AML-193 (cell line): ENCODE data around the gene ZNF503.

Experiments used
- DNase-seq, 2 experiments: peaks; one replicate each; lab custom pipeline; 2025; lab: John Stamatoyannopoulos, UW

ZNF503 gene

DNA sequence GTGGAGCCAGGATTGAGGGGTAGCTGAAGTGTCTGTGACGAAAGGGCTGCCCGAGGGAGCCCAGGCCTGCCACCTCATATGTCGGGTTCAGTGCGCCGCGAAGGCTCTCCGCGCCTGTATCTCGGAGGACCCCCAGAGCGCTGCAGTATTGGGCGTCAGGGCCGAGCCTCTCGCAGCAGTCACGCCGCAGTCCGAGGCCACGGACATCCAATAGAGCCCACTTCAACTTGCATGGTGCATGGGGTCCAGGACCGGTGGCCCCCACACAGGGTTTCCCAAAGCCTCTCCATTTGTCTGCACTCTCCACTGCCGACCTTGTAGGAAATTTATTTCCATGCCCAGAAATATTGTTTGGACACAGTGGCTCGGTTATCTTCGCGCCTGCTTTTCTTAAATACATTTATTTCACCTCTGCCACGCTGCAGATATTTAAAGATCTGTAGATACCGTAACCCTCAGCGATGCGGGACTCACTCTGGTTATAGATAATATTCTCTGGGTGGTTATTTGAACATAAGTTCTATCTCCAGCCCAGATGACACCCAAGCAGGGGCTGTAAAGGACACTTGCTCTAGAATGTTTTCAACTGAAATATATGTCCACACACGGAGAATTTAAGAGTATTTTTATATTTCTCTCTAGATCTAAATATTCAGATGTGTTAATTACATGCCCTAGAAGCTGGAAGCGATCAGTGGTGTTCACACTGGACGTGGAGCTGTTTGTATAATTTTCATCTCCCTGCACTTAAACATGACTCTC lies 5.1 kb upstream of the ZNF503 start:
- no peak for DNase-seq

- DNase-seq, result no peak
Observed at GRCh38 chr10:75405598-75406461, 4.3 kb upstream of the ZNF503 start.

GRCh38 chr10:75404815-75405597 lies 3.4 kb upstream of the ZNF503 start:
- DNase-seq, result no peak

DNA sequence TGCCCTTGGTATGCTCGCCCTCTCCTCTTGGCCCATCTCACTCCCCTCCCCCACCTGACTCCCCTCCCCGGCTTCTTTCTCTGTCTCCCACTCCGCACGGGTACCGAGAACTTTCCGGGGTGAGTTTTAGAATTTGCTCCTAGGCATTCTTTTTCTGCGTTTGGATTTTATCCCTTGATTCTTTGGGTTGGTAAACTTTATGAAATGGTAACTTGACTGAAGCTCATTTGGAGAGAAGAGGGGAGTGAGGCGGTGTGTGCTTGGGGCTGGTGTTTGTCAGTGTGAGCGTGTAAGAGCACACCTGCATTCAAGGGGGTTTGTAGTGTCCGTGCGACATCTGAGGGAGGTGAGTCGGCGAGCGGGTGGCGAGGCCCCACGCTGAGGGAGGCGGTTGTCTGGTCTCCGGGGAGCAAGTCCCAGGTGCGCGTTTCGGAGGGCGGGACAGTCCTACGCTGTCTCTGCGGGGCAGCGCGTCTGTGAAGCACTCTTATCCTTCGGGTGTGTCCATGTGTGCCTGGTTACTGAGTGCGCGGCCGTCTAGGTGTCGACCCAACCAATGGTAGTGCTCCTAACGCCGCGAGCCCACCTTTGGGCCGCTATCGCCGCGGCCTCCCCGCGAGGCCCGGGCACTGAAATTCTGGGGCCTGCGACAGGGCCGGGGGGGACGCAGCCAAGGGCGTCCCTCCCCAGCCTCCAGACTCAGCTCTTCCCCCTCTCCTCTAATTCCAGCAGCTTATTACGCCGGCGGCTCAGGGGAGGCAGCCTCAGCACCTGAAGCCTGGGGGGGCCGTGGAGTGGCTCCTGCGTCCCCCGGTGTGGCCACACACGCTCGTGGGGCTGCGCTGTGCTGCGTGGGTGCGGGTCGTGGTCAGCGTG lies 2.6 kb upstream of the ZNF503 start:
- DNase-seq, result no peak

- no peak for DNase-seq
Observed at GRCh38 chr10:75403144-75403938, 1.8 kb upstream of the ZNF503 start.

DNA sequence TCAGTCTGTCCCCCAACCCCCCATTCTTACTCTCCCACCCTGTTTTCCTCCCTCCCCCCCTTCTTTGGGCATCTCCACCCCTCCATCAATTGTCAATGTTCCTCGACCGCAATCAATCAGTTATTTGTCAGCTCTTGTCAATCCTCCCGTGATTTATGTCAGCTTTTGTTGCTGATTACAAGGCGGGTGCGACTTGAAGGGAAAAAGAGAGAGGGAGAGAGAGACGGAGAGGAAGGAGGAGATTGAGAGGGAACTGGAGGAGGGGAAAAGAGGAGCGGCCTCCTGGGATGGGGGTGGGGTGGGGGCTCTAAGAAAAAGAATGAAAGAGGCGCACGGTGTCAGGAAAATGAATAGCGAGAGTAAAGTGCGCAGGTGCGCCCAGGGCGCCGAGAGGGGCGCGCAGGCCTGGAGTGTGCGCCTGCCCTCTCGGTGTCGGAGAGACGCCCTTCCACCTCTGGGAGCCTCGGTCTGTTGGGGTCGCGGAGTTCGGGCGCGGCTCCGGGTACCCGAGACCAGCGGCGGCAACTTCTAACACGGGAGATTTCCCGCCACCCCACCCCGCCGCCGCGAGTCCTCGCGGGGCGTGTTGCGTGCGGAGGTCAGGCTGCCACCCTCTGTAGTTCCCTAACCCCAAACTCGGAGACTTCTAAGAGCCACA lies 1.1 kb upstream of the ZNF503 start:
- DNase-seq, result no peak

GRCh38 chr10:75400771-75401568 lies 594 bp downstream of the ZNF503 start:
- DNase-seq, result no peak

DNA sequence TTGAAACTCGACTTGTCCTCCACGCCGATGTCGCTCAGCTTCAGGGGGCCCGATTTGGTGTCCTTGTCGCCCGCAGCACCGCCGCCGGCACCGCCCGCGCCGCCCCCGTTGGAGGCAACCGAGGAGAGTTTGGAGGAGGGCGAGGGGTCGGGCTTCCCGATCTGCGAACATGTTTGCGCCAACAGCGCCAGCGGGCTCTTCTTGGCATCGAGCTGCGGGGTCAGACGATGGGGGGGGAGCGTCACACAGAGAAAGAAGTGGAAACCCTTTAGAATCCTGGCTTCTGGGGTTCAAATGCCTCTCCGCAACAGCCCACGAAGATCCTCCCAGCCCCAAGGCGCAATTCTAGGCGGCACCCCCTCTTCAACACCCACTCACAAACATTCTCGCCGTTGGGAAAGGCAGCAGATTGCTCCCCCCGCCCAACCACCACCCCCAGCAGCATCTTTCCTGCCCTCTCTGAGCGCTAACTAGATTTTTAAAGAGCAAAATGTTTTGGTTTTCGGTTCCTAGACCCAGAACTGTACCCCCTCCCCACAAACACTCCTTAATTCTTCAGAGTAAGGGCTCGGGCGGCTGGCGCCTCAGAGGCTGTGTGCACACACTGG lies 1.3 kb downstream of the ZNF503 start:
- DNase-seq, result no peak

DNA sequence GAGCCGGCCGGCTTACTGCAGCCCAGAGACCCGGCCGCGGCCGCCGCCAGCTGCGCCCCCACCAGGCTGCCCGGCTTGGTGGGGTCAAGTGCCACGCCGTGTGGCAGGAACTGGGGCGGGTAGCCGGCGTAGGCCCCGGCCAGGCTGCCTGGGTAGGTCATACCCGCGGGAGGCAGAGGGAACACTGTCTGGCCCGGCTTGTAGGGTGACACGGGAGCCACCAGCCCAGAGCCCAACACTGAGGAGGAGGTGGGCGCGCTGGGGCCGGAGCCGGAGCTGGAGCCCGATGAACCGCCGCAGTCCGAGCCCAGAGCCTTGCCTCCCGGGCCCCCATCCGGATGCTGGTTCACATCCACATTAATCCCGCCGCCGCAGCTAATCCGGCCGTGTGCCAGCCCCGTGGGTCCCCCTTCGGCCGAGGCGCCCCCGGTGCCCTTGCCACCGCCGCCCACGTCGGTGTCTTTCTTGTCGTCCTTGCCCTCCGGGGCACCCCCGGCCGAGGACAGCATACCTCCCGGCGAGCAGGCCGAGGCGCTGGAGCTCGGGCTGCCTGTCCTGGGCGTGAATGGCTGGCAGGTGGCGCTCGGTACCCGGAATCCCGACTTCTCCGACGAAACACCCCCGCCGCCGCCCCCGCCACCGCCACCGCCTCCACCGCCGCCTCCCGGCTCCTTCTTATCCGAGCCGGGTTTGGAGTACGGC lies 2.0 kb downstream of the ZNF503 start:
- DNase-seq, result no peak

GRCh38 chr10:75398692-75399460 lies 2.7 kb downstream of the ZNF503 start:
- DNase-seq, result no peak

DNA sequence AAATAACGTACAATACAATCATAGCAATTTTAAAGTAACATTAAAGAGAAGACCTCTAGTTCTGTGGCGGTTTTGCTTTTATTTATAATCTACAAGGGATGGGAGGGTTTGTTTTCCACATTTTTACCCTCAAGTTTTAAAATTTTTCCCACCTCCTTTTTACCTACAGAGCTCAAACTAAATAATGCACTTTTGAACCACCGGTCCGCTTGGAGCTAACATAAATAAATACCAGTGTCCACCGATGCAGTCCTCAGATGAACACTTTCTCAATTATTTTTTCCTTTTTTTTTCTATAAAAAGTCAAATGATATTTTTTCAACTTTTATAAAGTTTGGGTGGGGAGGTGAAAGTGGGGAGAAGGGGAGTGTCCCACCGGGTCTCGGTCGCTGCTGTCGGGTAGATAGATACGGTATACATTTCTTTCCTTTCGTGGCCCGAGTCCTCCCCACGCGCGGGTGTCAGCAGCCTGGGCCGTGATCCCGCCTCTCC lies 3.3 kb downstream of the ZNF503 start:
- DNase-seq, result no peak

GRCh38 chr10:75397496-75398199 lies 3.9 kb downstream of the ZNF503 start:
- no peak for DNase-seq

- no peak for DNase-seq
Observed at GRCh38 chr10:75396631-75397495, 4.7 kb downstream of the ZNF503 start.

GRCh38 chr10:75395932-75396630 lies 5.5 kb downstream of the ZNF503 start:
- no peak for DNase-seq
